Measurements from ENCODE around the gene TENM4. TPM values are rescaled to one million over a fixed set of nuclear protein-coding genes. Genes with fewer than 3 reads are reported as not detected.
A peak's percentile ranks its signal among the peaks of the same experiment; 100 is the strongest.
"Not testable (repeated sequence)": the region's sequence is repeated elsewhere in the genome, so short reads cannot be mapped to it uniquely, and the experiment has no call there.

The TENM4 gene
- total RNA-seq, 1 donor from 2014 or later, result 27.2 TPM

DNA sequence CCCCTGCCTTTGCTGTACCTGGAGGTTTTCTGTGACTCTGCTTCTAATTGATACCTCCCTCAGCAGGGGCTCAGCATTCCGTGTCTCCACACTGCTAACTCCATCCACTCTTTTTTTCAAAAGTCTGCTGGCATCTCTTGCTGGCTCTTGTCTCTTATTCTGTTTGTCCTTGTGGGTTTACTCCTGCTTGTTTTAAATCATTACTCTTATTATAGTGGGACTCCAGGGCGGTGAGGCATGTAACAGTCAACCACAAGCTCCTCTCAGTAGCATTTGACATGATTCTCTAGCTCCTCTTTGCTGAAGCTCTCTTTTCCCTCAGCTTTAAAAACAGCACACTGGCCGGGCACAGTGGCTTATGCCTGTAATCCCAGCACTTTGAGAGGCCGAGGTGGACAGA lies 605.9 kb downstream of the TENM4 start:
- no peak for DNase-seq

DNA sequence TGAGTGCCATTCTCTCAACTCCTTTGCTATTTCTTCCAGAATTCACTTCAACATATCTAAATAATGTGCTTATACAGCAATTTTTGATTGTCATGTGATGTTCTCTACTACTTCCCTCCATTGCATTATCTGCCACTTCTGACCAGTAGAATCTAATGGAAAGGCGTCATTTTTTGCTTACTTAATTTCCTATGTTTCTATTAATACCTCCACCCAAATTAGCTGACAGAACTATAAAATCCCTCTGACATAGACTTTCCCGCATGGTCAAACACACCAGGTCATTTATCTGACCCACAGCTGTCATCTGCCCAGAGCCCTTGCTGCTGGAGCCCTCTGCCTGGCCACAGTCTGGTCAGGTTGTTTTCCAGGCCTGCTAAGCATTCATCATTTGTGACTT lies 607.6 kb downstream of the TENM4 start:
- no peak for DNase-seq

DNA sequence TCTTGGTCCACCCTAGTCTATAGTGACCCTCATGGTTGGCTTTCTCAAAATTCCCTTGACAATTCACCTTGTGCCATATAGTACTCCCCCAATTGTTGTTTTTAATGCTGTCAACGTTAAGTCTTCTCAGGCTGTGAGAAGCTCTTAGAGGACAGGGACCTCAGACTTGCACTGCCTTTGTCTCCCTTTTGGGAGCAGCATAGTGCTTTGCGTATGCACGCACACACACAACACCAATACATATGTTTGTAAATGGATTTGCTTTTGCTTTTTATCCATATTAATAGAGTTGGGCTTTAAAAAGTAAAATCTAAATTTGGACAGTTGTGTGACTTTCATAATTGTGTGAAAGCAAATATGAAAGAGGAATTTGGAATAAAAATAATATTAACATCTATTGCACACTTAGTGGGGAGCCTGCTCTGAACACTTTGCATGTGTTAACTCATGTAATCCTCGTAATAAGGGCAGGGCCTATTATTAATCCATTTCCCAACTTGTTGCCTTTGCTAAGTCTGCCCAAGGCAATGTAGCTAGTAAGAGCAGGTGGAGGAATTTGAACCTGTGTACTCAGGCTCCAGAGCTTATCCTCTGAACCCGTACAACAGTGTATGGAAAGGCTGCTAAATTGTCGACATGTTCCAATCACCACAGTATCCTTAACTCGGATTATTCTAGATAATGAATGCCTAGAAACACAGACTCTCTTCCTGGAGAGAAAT lies 608.4 kb downstream of the TENM4 start:
- DNase-seq, result no peak

DNA sequence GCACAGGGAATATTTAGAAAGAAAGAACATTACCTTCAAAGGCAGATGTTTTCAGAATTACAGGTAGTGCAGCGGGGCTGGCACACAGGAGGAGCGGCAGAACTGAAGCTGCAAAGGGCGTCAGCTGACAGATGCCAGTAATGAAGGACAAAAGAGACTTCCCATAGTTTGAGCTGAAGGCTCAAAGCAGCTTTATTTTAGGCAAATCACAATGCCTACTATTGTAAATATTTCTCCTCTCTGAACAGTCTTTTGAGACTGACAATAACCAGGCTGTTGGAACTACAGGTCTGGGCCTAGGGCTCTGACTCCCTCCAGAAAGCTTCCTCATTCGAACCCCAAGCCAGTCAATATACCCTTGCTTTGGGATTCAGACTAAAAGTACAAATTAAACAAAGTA lies 609.3 kb downstream of the TENM4 start:
- no peak for DNase-seq

DNA sequence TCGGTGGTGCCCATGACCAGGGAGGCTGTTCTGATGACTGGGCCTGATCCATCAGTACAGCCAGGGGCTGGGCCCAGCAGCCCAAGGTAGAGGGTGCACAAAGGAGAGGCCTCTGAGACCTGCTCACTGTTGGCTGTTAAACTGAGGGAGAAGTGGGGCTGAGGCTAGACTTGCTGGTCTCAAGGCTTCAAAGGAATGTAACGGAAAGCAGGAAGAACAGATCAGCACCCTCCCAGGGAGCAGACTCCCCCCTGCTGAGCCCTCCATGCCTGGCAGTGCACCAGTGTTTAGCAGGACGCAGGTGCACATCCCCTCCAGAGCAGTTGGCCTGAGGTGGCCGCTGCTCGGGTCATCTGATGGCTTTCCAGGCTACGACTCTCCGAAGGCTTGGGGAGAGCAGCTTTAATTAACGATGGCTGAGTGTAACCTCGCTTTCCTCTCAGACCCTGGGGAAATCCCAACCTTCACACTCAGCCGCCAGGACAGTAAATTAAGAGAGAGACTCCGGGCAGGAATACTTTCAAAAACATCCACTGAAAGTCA lies 610.5 kb downstream of the TENM4 start:
- no peak for DNase-seq

DNA sequence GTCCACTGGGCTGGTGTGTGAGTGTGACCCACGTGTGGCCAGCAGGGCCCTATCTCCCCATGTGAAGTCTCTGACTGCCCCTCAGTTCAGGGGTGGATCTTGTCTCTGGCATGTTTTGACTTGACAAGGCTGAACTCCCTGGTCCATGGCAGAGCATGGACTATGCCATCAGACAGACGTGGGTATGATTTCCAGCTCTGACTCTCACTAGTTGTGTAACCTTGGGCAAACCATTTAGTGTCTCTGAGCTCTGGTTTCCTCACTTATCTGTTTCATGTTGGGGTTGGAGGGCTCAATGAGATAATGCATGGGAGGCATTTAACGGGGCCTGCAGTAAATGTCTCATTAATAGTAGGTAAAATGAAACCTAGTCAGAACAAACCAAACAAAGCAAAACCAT lies 611.7 kb downstream of the TENM4 start:
- DNase-seq, result no peak

DNA sequence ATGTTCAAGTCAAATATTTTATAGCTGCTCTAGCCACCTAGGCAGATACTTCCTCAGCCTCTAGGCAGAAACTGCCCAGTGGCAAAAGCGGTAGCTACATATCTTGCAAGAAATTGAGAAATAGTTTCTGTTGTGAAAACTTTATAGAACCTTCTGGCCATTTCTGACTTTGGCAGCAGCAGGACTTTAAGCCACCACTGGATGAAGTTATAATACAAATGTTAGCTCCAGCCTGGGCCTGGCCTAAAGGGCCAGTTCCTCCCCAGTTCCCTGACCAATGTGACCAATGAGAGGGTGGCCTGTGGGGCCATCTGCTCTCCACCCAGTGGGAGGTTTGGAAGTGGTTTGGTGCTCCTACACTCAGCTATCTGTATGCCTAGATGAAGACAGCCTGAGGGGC lies 612.2 kb downstream of the TENM4 start:
- DNase-seq, result no peak

DNA sequence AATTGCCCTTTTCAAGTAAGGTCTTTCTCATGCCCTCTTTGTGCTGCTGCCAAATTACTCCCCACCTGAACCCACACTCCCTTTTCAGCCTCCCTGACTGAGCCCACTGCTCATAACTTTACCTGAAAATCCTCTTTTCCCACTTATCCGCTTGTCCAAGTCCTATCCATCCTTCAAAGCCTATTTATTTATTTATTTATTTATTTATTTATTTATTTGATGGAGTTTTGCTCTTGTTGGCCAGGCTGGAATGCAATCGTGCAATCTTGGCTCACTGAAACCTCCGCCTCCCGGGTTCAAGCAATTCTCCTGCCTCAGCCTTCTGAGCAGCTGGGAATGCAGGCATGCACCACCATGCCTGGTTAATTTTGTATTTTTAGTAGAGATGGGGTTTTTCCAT lies 613.5 kb downstream of the TENM4 start:
- not testable (repeated sequence) for DNase-seq

DNA sequence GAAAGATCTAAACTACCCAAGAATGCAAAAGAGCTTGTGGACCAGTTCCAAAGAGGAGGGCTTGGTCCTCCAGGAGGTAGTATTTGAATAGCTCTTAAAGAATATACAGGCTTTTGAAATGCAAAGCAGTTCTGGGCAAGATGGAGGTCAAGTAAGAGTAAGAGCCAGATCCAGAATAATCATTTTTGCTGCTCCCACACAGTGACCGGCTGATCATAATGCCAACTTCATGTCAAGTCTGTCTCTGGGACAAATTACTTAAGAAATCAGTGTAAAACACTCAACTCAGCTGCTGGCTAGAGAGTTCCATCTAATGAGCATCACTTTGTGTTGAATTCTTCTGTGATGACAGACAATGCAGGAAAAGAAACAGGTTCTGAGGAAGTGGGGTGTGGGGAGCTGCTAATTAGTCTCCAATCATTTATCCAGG lies 615.2 kb downstream of the TENM4 start:
- DNase-seq, result peak; percentile 21

DNA sequence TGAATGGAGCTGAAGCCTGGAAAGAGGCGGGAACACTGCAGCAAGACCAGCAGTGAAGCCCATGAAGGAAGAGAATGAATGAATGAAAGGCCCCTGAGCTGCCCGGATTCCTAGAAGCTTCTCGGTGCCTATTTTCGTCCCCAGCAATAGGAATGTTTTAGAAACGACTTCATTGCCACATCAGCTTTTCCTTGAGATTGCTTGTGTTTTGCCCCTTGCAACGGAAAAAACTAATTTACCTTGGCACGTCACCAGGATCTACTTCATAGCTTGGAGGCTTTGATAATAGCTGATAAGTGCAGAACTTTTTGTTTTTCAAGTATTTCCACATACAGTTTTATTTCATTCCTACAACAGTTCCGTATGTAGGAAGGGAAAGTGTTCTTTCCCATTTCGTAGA lies 617.2 kb downstream of the TENM4 start:
- peak; percentile 5 for DNase-seq

DNA sequence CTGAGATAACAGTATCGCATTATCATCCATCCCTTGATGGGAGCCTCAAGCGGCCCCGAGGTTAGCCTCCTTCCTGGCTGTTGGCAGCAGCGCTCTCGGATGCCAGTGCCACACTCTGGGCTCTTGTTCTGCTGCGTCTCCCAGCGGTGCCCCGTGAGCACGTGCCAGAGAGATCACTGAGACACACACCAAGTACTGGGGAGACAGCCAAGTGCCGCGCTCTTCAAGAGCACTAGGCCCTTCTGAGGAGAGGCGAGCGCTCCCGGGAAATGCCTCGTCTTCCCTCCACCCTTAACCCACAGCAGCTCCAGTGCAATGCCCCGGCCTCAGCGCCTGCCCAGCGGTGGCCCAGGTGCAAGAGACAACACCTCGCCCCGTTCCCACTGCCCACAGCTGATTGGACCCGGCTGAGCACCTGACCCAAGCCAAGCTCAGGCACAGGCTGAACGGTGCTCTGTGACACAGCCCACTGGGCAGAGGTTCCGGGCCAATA lies 617.9 kb downstream of the TENM4 start:
- no peak for DNase-seq

DNA sequence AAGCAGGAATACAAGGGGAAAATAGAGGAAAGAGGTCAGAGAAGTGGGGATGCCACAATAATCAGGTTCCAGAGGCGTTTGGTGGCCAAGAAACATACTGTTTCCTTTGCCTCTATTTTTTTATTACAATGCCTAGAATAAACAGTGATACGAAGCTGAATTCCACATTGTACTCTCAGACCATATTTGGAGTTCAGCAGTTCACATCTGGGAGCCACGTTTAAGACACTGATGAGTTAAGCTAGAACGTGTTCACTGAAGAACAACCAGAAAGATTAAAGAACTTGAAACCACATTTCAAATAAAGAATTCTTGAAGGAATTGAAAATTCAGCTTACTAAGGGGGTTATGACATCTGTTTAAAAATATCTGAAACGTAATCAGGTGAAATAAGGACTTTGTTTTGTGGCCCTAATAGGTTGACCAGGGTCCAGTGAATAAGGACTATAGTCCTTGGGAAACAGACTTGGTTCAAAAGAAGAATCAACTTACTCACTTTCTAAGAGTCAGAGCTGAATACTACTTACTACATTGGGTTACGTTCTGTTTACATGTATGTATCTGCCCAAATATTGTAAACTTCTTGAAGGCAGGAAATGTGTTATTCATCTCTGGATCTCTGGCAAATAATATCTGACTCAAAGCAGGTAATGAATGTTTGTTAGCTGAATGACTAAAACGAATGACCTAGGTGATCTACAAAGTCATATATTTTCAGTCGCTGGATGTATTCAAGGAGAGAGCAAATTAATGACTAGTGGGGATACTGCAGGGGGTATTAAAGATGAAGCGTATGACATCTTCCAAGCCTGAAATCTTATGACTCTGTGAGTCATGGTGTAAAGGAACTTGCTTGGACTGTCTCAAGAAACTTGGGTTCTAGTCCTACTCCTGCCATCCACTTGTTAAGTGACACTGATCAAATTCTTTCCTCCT lies 619.2 kb downstream of the TENM4 start:
- DNase-seq, result peak; percentile 41

DNA sequence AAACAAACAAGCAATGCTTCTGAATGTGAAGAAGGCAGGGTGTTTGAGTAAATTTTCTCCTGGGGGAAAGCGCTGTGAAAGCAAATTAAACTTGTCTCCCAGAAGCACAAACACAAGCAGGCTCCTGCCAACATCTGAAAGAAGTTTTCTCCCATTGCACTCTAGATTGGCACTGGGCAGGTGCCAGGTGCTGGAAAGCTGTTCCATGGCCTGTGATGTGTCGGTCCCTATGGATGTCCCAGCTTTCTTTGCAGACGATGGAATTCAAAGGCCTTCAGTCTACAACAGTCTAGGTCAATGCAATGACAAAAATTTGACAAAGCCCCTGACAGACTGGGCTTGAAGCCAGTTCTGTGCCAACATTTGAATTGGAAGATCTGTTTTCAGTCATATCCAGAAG lies 620.1 kb downstream of the TENM4 start:
- DNase-seq, result no peak

DNA sequence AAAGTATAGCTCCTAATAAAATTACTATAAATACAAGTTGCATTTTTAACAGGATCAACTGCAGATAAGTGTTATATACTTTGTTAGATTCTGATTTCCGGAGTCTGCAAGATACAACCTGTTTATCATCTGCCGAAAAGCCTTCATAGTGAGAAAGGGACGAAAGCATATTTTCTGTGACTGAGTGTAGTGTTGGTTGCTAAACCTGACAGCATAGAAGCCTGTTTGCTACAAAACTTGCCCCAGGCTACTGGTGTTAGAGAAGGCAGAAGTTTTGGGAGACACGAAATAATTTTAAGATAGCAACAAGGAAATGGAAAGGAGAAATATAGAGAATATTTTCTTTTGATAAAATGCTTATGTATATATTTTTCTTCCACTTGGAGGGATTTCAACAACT lies 622.6 kb downstream of the TENM4 start:
- DNase-seq, result no peak

DNA sequence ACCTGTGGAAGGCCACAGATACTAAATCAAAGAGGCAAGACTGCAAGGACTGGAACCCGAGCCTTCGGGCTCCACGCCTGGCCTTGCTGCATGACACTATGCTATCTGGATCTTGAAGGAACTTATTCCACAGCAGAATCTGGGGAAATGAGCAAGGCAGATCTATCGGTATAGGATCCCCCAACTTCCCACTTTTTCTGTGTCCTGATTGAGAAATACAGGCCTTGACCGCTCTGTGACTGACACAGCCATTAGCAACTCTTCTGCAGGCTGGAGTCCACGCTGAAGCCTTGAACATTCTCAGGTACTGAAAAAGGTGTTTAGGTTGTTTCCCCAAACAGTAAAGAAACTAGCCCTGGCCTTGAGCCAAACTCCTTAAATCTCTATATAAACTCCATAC lies 625.0 kb downstream of the TENM4 start:
- DNase-seq, result no peak

DNA sequence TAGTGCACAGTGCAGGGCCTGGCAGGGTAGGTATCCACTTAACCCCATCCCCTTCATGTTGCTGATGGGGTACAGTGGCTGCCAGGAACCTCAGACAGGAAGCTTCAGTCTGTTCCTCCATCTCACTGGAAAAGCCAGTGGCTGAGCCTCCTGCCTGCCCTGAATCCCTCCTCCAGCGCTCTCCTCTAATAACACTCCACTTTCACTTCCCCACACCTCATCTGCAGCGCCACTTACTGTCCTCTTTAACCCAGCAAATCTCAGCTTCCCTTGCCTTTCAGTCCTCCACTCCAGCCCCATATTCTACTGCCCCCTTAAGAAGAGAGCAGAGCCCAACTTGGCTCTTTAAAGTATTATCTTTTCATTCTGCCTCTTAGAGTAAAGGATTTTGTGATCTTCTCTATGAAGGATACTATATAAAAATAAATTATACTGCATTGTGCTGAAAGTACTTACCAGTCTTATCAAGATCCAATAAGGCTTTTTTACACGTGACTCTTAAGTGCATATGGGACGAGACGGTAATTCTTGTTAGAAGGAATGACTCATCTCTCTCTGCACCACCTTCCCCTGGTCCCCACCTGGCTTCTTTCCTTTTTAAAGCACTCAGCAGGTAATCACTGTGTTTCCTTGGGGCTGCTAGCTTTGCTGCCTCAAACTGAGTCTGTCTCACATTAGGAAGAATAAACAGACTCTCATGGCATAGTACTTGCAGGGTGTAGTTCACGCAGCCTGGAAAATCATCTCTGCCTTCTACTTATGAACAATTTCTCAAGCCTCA lies 628.1 kb downstream of the TENM4 start:
- no peak for DNase-seq

DNA sequence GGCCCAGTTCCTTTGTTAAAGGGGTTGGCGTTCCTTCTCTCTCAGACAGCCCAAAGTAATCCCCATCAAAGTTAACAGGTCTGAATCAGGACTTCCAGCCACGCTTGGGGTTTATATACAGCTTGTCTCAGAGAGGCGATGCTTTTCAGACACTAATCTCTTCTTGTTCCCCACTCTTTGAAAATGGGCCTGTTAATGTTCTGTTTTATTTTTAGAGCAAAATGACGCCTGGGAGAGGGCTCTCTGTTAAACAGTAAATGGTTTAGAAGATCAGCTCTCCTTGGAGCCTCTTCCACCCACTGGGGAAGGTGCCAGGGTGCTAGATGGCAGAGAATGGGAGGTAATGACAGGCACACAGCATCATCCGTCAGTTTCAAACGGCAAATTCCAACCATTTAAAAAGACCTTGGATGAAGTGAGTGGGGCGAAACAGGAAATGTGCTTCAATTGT lies 630.2 kb downstream of the TENM4 start:
- DNase-seq, result no peak

DNA sequence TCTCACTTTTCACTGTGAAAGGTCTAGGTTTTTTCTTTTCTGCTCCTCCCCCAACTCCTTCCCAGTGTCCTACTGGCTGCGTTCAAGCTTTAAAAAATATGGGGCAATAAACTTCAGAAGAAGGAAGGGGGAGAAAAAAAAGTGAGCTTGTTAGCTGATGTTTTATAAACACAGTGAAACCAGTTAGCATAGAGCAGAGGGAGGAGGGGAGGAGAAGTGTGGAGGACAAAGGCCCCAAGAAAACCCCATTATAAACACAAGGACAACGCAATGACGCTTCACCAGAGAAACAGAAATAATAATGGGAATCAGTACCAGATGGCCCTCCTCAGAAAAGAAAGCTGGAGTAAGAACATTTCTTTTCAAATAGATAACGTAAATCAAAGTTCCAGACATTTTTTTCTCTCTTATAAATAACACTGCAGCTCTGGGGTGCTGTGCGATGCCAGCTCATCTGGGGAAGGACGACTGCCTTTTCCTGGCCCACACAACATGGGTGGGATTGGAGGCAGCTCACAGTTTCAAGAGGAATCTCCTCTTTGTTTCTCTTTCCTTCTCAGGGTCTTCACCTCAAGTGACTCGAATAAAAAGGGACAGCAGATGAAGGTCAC lies 630.8 kb downstream of the TENM4 start:
- DNase-seq, result peak; percentile 22

DNA sequence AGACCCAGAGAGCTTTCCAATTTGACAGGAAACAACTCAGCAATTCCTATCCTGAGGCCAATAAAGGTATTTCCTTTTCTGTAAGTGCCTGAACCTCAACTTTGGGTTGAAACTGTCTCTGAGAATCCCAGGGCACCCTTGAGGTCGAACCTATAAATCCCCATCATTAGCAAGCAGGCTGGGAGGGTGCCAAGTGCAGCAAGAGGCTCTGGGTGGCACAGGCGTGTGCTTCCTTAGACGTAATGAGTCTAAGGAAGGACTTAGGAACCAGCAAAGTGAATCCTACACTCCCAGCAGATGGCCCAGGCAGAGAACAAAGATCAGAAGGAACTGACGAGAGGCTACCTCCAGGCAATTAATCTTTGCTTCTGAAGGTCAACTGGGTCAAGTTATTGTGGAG lies 631.9 kb downstream of the TENM4 start:
- no peak for DNase-seq

DNA sequence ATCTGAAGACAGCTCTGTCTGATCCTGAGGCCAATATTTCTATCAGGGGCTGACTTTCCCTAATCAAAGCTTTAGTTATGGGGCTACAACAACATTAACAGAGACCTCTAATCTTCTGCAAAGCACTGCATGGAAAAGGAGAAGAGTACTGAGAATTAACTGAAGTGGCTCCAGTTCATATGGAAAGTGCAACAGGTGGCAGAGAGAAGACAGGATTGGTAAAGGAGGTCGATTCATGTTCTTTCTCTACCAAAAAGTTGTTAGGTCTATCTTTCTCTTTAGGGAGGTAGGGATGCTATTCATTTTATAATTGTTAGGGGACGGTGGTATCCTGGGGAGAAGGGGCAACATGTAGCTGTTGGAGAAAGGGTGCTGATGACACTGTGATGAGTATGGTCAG lies 633.5 kb downstream of the TENM4 start:
- no peak for DNase-seq

DNA sequence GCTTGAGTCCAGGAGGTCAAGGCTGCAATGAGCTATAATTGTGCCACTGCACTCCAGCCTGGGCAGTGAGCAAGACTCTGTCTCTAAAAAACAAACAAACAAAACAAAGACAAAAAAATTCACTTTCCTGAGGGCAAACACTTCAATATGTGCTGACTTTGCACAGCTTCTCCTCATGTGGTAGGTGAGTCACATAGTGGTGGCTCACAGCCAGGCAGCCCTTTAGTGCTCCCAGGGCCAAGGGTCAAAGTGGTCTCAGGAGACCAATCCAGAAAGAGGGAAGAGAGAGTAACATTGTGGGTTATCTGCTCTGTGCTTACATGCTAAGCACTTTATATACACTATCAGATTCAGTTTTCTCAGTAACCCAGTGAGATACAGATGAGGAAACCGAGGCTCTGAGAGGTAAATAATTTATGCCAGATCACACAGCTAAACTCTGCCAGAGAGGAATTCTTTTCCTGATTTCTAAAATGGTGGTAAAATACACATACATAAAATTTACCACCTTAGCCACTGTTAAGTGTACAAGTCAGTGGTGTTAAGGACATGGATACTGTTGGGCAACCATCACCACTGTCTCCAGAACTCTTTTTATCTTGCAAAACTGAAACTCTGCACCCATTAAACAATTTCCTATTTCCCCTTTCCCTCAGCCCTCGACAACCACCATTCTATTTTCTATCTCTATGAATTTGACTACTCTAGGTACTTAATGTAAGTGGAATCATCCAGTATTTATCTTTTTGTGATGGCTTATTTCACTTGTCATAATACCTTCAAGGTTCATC lies 634.4 kb downstream of the TENM4 start:
- DNase-seq, result no peak

Measured in skin of body (tissue), 2 donors.